GM18858 (cell line): ENCODE data around the gene PLCH2.

Experiments
- ATAC-seq: cut with Tn5 transposase; IDR thresholded peaks from one replicate; pipeline ENCODE4 v1.9.1; 2021; ENCODE audit not compliant: unreplicated experiment

Gene PLCH2

GRCh38 chr1:2496746-2497145 is 20.7 kb downstream of the PLCH2 start:
- no peak for ATAC-seq

GRCh38 chr1:2497891-2498290 is 21.8 kb downstream of the PLCH2 start:
- ATAC-seq: no peak

- no peak for ATAC-seq
These were observed 22.6 kb downstream of the PLCH2 start for GRCh38 chr1:2498648-2499047.

DNA sequence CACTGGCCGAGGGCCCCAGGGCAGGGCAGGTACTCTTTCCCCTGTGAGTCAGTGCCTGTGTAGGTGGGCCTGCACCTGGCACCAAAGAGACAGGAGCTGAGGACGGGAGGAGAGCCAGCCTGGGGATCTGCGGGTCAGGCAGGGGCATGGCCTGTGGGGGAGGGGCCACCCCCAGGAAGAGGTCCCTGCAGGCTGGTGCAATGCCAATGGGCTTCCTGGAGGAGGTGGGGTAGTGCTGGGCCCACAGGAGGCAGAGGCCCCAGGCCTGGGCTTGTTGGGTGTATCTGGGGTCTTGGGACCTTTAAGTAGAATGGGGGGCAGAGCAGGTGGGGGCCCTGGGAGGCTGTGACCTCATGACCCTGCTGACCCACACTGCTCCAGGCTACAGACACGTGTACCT is 23.2 kb downstream of the PLCH2 start:
- no peak for ATAC-seq

GRCh38 chr1:2499986-2500596 is 24.0 kb downstream of the PLCH2 start:
- ATAC-seq: no peak

DNA sequence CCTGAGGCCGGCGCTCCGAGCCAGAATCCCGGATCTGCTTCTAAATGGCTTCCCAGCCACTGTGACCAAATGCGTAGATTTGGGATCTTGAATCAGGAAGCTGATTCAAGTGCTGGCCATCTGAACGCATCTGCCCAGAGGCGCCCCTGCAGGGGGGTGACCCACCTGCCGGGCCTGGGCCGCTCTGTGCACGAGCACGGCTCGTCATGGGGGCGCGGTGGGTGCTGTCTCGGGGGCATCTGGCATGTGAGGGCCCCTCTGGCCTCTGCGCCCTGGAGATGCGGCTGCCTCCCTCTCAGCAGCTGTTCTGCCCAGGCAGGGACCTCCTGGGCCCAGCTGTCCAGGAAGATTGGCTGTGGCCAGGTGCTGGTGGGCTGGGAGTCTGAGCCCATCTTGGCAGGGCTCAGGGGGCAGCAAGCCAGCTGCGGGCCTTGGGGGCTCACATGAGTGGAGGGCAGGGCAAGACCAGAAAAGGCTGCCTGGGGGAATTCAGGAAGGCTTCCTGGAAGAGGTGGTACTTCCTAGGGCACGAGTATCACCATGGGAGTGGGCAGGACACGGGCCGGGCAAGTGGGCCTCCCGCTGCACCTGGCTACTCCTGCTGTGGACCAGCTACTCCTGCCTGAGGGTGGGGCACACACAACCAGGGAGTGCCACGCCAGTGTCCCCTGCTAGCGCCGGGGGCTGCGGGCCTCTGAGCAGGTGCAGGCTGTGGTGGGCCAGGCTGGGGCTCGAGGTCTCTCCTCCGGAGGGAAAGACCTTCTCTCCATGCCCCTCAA is 25.1 kb downstream of the PLCH2 start:
- no peak for ATAC-seq

- ATAC-seq: no peak
These were observed 25.7 kb downstream of the PLCH2 start for GRCh38 chr1:2501820-2502119.

DNA sequence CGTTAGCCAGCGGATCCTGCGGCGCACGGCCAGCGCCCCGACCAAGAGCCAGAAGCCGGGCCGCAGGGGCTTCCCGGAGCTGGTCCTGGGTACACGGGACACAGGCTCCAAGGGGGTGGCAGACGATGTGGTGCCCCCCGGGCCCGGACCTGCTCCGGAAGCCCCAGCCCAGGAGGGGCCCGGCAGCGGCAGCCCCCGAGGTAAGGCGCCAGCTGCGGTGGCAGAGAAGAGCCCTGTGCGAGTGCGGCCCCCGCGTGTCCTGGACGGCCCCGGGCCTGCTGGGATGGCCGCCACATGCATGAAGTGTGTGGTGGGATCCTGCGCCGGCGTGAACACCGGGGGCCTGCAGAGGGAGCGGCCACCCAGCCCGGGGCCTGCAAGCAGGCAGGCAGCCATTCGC is 26.1 kb downstream of the PLCH2 start:
- ATAC-seq: no peak

- ATAC-seq: no peak
These were observed 26.8 kb downstream of the PLCH2 start for GRCh38 chr1:2502661-2503553.

DNA sequence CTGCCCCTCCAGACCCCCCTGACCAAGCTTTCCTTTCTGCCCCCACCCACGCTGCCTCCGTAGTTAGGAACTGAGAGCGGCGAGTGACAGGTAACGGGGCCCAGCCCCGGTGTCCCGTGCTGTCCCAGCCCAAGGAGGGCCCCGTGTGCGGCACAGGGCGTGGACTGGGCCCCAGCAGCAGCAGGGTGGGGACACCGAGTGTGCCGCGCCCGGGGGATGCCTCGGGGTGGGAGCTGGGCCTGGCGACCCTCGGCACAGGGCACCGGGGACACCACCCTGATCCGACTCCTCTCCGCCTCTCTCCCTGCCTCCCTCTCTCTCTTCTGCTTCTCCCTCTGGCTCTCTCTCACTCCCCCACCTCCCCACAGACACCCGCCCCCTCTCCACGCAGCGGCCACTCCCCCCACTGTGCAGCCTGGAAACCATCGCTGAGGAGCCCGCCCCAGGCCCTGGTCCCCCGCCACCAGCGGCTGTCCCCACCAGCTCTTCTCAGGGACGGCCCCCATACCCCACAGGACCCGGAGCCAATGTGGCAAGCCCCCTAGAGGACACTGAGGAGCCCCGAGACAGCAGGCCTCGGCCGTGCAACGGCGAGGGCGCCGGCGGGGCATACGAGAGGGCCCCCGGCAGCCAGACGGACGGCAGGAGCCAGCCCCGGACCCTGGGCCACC is 27.6 kb downstream of the PLCH2 start:
- no peak for ATAC-seq

DNA sequence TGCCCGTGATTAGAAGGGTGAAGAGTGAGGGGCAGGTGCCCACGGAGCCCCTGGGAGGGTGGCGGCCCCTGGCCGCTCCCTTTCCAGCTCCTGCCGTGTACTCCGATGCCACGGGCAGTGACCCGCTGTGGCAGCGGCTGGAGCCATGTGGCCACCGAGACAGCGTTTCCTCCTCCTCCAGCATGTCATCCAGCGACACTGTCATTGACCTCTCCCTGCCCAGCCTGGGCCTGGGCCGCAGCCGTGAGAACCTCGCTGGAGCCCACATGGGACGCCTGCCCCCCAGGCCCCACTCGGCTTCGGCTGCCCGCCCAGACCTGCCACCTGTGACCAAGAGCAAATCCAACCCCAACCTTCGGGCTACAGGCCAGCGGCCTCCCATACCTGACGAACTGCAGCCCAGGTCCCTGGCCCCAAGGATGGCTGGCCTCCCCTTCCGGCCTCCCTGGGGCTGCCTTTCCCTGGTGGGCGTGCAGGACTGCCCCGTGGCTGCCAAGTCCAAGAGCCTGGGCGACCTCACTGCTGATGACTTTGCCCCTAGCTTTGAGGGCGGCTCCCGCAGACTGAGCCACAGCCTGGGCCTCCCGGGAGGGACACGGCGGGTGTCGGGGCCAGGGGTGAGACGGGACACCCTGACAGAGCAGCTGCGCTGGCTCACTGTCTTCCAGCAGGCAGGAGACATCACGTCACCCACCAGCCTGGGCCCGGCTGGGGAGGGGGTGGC is 28.3 kb downstream of the PLCH2 start:
- ATAC-seq: no peak

DNA sequence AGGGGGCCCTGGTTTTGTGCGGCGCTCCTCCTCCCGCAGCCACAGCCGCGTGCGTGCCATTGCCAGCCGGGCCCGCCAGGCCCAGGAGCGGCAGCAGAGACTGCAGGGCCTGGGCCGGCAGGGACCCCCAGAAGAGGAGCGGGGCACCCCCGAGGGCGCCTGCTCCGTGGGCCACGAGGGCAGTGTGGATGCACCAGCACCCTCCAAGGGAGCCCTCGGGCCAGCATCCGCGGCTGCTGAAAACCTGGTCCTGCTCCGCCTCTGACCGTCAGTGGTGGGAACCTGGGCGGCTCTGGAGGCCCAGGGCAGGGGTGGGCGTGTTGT is 28.8 kb downstream of the PLCH2 start:
- ATAC-seq: no peak

DNA sequence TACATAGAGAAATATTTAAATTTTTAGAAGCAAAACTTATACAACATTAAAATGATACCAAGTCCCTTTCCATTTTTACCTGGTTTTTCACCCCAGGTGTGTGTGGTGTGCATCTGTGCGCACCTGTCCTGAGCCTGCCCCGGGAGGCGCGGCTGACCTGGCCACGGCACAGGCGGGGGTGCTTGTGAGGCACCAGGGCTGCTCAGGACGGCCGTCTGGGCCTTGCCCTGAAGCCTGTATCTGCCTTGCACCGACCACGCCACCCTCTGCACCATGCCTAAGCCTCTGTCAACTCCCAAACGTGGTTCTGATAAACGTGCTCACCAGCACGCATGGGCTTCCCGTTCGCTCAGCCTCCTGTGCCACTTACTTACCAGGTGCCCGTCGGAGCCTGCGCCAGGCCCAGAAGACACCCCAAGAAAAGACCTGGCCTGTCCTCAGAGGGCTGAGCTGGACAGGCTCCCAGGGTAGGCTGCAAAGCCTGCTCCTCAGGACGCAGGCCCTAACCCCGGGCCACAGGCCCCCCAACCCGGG is 29.4 kb downstream of the PLCH2 start:
- ATAC-seq: no peak

DNA sequence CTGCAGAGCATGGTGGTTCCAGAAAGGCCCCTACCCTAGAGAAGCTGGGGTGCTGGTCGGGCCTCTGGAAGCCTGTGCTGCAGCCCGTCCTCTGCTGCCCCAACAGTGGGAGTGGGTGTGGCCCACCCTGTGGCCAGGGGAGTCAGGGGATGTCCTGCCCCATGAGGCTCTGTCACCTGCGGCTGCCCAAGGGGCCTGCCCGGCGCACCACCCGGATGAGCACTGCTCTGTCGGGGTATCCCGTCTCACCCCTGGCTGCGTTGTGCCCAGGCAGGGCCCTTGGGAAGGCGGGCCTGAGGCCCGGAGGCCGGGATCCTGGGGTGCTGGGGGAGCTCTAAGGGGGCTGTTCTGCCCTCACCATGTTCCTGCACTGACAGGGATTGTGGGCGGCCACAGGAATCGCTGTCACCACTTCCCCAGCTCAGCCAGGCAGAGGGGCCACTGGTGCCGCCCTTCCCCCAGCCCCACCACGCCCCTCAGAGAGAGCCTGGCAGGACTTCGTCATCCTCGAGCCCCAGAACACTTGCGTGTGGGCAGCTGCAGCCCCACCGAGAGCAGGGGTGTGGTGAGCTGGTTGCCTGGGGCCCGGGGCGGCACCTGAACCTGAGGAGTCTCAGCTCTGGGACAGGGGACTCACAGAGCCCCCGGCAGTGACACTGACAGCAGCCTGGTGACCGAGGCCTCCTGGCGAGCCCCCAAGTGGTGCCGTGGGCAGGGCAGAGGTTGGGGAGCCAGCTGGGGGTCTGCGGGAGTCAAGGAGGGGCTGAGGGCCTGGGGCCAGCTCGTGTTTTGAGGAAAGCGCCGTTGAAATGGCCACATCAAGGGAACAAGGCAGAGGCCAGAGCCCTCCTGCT is 30.1 kb downstream of the PLCH2 start:
- no peak for ATAC-seq

DNA sequence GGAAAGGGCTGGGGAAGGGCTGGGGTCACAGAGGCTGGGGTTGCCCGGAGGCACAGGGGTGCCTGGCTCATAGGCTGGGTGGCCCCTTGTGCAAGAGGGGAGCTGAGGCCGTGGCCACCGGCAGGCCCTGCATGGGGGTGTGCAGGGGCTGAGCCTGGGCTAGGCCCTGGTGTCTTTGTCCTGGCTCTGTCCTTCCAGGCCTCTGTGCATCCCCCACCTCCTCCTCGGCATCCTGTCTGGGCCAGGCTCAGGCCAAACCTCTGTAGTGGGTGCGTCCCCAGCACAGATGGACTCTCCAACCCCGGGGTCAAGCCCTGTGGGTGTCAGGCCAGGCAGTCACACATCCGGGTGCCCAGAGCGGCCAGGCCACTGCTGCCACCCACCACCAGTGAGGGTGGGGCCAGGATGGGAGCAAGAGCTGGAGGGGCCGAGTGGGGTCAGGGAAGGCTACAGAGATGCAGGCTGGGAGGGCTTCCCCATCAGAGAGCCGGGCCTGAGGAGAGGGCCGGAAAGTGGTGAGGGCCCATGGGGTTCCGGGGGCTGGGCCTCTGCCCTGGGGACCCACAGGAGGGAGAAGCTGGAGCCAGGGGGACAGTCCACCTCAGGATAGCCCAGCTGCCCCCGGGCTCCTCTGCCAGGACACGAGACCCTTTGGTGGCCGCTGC is 30.9 kb downstream of the PLCH2 start:
- no peak for ATAC-seq

DNA sequence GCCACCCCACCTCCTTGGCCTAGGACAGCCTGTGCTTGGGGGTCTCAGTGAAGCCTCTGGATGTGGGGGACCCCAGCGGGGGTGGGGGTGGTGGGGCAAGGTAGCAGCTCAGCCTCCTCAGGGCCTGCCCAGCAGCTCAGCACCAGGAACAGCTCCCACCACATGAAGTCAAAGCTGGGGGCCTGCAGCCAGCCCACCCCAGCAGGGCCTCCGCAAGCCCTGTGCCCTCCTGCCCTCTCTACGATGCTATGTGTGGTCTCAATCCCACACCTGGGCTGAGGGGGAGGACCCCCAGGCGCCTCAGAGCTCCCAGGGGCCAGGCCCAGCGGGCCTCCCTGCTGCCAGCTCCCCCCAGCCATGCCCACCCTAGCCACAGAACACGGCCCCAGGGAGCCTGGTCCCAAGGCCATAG is 31.7 kb downstream of the PLCH2 start:
- ATAC-seq: no peak

GRCh38 chr1:2508180-2508579 is 32.1 kb downstream of the PLCH2 start:
- ATAC-seq: no peak

GRCh38 chr1:2508751-2509150 is 32.7 kb downstream of the PLCH2 start:
- ATAC-seq: no peak

DNA sequence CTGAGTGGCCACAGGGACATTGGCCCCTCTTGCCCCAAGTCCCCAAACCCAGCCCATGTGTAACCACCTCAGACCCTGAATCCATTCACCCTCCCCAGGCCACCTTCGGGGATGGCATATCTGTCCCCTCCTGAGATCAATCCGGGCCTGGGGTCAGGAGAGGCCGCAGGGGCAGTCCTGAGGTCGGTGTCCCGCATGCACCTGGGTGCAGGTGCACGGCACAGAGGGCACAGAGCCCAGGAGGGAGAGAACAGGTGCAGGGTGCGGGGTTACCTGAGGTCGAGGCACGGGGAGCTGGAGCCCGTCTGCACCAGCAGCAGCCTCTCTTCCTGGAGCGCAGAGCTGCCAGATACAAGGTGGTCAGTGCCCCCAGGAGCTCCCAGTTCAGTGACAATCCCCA is 33.5 kb downstream of the PLCH2 start:
- ATAC-seq: no peak
